Measurements from ENCODE around the gene TMC6.
"Not testable (repeated sequence)": the region's sequence is repeated elsewhere in the genome, so short reads cannot be mapped to it uniquely, and the experiment has no call there.

Gene TMC6, protein sequence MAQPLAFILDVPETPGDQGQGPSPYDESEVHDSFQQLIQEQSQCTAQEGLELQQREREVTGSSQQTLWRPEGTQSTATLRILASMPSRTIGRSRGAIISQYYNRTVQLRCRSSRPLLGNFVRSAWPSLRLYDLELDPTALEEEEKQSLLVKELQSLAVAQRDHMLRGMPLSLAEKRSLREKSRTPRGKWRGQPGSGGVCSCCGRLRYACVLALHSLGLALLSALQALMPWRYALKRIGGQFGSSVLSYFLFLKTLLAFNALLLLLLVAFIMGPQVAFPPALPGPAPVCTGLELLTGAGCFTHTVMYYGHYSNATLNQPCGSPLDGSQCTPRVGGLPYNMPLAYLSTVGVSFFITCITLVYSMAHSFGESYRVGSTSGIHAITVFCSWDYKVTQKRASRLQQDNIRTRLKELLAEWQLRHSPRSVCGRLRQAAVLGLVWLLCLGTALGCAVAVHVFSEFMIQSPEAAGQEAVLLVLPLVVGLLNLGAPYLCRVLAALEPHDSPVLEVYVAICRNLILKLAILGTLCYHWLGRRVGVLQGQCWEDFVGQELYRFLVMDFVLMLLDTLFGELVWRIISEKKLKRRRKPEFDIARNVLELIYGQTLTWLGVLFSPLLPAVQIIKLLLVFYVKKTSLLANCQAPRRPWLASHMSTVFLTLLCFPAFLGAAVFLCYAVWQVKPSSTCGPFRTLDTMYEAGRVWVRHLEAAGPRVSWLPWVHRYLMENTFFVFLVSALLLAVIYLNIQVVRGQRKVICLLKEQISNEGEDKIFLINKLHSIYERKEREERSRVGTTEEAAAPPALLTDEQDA

DNA sequence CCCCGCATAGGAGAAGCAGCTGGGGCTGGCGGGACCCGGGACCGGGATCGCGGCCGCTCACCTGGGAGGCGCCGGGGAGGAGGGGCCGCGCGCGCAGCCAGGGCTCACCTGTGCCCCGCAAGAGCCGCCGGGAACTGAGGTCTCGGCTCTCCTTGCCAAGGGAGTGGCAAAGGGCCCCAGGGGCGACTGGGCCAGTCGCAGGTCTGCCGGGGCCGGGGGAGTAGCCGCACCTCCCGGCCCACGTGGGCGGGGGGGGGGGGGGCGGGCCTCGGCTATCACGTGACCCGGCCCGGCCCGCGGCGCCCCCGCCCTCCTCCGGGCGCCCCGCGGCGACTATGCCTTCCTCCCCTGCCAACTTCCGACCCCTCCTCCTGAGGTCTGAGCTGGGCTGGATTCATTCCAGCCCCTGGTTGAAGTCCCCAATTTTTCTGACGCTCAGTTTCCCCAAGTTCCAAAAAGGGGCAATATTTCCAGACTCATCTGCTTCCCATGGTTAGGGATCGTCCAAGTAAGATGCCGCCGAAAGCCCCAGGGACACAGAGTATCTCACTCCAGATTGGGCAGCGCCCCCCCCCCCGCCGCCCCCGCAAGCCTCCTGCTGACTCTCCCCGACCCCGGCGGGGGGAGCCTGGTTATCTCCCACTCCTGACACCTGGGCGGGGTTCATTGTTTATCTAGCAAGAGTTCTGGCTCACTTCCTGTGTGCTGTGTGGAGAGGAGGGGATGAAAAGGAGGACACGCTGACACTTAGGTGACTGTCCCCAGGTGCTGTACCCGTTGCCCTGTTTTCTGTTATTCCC is at the start of gene TMC6:
TMC6 (minus strand) TSS at position 205 of the 800 bp plus-strand sequence. CDS start 1,923 bp downstream, outside the sequence.
- DNase-seq, result peak; percentile 30

DNA sequence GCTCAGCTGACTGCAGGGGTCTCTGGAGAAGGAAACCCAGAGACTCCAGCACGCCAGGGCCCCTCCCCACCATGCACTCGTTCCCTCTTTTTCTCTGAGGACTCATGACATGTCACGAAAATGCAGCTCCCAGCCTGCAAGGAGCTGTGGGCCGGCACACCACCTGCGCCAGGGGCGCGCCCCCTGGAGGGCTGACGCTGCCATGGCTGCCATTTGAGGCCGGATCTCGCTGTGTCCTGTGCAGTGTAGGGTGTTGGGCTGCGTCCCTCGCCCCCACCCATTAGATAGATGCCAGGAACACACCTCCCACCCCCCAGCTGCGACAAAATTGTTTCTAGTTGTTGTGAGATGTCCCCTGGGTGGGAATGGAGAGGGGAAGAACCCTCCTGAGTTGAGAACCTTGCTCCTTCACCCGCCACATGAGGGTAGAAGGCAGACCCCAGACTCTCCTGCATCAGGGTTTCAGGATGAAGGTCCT is 48.0 kb upstream of the TMC6 start:
- DNase-seq, result peak; percentile 31

DNA sequence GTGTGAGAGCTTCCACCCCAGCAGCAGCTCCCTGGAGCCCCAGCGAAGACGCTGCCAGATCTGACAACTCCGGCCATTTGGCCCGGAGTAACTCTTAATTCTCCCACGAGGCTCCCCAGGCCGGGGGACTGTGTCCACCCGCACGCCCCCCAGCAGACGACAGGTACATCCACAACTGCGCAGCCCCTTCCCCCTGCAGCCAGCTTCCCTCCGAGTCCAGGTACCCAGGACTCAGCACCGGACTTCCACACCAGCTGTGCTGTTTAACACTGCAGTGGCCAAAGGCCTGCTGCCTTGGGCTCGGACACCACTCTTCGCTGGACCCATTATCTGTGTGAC is 47.1 kb upstream of the TMC6 start:
- DNase-seq, result no peak

DNA sequence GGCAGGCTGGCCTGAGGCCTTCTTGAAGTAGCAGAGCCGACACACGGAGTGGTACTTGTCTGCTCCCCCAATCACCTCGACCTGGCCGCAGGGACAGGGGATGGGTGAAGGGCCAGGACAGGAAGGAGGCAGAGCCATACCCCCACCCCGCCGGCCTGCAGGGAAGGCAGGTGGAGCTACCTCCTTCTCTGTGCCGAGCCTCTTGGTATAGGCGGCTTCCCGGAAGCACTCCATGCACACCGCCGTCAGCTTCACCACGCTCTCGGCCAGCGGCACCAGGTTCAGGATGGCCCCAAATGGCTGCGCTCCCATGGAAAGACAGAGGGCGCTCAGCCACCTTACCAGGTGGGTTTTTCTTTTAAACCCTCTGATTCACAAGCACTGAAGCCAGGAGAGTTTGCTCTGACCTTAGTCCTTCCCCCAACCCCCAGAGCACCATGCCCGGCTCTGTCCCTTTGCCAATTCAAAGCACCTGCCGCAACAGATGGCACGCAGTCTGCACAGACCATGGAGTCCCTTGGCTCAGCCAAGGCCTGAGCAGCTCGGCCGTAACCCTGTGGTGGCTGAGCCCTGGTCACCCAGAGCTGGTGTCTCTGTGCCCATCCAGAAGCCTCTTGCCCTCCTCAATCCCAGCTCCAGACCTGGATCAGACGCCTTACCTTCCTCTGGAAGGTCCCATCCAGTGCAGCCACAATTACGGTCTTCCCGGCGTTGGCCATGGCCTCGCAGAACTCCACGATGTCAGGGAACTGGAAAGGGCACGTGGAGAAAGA is 46.5 kb upstream of the TMC6 start:
- DNase-seq, result no peak

DNA sequence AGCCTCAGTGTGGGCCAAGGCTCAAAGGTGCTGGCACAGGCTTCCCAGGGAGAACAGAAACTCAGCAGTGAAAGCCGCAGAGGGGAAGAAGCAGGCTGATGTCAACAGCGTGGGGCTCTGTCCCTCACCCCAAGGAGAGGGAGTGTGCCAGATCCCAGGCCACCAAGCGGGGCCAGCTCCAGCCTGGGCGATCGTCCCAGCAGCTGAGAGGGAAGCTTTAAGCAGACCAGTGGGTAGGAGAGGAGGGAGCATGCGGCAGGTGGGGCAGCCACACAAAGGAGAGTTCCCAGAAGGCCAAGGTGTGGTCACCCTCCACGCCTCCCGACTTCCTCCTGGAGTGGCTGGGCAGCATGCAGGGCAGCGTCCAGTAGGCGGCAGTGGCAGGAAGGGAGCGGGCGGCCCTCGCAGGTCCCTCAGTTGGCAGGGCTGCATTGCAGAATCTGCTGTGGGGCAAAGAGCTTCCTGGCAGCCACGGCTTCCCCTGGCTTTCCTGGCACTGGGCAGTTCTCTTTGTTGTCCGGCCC is 45.9 kb upstream of the TMC6 start:
- DNase-seq, result no peak

DNA sequence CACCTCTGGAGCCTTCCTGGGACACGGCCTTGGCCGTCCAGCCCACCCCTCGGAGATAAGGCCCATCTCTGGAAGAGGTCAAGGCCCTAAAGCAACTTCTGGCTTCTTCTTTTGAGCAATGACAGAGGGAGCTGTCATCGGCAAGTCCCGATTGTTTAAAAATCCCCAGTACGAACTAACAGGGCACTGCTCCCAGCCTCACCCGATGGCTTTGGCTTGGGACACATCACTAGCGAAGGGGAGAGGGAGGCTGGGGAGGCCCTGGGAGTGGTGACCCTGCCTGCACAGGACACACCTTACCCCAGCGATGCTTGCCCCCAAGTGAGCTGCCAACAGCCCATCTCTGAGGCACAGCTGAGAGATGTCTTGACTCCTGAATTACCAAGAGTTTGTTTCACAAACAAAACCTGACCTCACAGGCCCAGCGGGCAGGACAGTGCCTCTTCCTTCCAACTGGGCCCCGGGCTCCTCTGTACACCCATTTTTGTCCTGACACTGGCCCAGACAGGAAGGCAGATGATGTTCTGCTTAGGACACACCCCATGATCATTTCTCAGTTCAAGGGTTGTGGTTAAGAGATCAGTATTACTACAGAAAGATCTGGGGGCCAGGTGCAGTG is 44.7 kb upstream of the TMC6 start:
- no peak for DNase-seq

DNA sequence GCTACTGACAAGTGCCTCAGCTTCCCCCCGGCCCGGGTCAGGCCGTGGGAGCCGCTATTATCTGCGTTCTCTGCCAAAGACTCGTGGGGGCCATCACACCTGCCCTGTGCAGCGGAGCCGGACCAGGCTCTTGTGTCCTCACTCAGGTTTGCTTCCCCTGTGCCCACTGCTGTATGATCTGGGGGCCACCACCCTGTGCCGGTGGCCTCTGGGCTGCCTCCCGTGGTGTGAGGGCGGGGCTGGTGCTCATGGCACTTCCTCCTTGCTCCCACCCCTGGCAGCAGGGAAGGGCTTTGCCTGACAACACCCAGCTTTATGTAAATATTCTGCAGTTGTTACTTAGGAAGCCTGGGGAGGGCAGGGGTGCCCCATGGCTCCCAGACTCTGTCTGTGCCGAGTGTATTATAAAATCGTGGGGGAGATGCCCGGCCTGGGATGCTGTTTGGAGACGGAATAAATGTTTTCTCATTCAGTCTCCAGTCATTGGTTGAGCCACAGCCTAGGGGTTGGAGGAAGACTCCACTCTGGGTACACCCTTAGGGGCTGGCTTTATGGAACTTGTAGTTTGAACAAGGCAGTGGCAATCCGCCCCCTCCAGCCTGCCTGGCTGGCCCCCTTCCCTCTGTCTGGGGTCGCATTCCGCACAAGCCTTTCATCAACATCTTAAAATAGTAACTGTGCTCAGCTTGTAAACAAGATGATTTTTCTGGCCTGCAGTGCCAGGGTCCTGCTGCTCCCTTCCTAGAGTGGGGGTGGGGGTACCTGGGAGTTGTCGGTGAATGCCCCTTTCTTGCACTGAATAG is 43.9 kb upstream of the TMC6 start:
- DNase-seq, result peak; percentile 35

DNA sequence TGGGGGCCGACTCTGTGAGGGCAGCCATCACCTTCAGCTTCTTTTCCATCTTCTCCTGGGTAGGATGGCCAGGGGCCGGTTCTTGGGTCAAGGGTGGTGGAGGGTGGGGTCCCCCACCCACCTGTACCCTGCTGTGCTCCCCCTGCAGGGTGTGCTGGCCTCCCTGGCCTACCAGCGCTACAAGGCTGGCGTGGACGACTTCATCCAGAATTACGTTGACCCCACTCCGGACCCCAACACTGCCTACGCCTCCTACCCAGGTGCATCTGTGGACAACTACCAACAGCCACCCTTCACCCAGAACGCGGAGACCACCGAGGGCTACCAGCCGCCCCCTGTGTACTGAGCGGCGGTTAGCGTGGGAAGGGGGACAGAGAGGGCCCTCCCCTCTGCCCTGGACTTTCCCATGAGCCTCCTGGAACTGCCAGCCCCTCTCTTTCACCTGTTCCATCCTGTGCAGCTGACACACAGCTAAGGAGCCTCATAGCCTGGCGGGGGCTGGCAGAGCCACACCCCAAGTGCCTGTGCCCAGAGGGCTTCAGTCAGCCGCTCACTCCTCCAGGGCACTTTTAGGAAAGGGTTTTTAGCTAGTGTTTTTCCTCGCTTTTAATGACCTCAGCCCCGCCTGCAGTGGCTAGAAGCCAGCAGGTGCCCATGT is 43.2 kb upstream of the TMC6 start:
- DNase-seq, result not testable (repeated sequence)

DNA sequence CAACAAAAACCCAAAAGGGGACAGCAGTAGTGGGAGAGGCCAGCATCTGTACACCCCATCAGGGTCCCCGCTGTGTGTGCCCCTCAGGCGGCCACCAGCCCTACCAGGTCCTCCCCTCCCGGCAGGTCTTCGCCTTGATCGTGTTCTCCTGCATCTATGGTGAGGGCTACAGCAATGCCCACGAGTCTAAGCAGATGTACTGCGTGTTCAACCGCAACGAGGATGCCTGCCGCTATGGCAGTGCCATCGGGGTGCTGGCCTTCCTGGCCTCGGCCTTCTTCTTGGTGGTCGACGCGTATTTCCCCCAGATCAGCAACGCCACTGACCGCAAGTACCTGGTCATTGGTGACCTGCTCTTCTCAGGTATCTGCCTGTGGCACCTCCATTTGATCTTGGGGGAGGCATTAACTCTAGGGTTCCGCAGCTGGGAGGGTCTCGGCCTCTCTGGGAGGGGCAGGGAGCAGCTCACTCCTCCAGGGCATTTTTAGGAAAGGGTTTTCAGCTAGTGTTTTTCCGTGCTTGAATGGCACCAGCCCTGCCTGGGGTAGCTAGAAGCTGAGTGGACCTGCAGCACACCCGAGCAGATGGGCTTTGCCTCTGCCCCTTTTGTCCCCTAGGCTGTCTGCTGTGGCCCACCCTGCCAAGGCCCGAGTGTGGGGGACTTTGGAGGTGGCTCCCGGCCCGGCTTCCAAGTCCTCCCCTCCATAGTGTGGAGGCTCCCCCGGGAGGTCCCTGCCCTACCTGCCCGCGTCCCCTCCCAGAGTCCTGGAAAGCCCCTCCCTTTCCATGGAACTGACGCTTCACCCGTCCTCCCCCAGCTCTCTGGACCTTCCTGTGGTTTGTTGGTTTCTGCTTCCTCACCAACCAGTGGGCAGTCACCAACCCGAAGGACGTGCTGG is 42.4 kb upstream of the TMC6 start:
- no peak for DNase-seq

DNA sequence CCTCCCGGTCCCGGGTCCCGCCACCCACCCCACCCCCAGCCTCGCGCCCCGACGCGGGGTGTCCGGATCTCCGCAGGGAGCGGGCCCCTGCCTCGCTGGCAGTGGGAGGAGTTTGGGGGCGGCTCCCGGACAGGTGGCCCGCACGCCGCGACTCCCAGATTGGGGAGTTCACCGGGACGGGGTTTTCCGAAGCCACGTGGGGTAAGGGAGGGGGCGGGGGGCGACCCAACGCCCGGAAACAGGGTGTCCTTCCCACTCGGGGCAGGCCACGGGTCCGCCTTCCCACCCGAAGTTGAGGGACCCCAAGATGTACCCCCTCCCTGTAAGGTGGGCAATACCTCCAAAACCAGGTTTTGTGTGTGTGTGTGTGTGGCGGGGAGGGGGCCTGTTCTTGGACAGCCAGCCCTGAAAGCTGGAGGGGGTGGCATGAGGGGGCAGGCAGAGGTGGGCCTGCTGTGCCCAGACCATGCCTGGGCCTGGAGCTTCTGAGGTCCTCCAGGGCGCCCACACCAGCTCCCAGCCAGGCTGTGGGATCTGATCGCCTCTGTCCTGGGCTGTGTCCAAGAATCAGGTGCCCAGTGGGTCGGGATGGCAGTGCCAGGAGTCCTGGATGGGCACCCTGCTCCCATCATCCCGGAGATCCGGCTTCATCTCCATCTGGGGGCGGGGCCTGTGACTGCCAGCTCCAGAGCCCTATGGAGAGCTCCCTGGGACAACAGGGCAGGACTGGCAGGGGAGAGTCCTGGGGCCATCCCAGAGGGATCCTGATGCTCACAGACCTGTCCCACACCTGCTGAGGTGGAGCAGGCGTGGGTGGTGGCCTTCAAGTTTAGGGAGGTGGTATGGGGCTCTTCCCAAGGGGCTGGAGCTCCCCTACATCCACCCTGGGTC is 40.6 kb upstream of the TMC6 start:
- peak; percentile 74 for DNase-seq

DNA sequence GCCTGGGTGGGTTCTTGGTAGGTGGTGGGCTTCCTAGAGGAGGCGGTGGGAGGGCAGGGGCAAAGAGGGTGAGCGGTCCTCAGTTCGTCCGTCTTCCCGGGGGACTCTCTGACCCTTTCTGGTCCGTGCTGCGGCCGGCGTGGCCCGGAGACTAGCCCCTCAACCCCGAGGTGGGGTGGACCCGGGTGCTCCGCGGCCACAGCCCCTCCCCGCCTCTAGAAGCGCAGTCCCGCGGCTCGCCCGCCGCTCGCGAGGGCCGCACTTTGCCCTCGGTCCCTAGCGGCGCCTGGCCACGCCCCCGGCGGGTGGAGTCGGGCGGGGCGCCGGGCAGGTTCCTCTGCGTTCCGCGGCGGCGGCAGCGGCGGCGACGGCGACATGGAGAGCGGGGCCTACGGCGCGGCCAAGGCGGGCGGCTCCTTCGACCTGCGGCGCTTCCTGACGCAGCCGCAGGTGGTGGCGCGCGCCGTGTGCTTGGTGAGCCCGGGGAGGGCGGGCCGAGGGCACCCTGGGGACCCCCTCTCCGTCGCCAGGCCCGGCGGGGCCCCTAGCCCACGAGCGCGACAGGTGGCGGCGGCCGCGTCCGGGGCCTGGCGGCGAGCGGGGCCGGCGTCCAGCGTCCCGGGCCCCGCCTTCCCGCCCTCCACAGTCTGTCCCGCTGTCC is 39.8 kb upstream of the TMC6 start, which contains the start of gene SYNGR2:
SYNGR2 (plus strand) TSS at position 340 of the 661 bp plus-strand sequence; CDS start at position 376, 36 bp downstream.
- peak; percentile 73 for DNase-seq

DNA sequence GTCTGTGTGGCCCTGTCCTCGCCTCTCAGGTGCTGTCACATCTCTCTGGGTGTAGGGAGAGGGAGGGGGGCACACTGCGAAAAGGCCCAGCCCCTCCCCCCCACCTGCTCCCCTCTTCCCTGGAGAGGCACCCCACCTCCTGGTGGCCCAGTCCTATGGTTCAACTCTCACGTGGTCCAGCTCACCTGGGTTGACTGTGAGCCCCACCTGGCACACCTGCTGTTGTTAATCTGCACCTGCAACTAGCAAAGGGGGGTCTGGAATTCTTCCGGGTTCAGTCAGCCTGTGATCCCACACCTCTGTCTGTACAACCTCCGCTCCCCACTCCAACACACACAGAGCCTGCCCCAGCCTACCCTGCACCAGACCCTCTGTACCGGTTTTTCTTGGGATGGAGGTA is 37.9 kb upstream of the TMC6 start:
- DNase-seq, result no peak

DNA sequence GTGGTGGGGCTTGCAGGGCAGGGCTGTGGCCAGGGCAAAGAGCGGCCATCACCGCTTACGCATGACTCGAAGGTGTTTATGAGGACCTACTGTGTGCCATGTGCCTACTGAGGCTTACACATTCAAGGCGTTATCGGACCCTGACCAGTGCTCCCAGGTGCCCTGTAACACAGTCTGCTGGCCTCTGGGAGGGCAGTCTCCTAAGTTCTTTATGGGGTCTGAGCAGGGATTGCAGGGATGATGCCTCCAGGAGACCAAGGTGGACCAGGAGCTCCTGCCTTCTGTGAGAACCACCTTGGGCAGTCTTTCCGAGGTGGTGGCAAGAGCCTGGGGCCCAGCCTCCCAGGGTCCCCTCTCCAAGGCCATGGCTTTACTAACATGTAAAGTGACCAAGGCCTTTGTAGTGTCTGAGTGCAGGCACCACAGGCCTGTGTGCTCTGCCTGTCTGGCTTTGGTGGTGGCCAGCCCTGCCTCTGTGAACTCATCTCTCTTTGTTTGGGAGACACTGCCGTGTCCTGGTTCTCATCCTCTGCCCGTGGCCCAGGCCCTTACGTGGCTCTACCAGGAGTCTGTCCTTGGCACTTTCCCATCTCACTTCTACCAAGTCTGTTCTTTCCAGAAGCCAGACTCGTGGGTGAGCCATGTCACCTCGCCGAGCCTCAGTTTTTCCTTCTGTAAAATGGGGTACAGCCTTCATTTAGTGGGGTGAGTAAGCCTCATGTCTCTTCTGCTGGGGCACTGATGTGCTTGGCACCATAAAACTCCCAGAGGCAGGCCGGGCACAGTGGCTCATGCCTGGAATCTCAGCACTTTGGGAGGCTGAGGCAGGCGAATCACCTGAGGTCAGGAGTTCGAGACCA is 36.4 kb upstream of the TMC6 start:
- DNase-seq, result no peak

DNA sequence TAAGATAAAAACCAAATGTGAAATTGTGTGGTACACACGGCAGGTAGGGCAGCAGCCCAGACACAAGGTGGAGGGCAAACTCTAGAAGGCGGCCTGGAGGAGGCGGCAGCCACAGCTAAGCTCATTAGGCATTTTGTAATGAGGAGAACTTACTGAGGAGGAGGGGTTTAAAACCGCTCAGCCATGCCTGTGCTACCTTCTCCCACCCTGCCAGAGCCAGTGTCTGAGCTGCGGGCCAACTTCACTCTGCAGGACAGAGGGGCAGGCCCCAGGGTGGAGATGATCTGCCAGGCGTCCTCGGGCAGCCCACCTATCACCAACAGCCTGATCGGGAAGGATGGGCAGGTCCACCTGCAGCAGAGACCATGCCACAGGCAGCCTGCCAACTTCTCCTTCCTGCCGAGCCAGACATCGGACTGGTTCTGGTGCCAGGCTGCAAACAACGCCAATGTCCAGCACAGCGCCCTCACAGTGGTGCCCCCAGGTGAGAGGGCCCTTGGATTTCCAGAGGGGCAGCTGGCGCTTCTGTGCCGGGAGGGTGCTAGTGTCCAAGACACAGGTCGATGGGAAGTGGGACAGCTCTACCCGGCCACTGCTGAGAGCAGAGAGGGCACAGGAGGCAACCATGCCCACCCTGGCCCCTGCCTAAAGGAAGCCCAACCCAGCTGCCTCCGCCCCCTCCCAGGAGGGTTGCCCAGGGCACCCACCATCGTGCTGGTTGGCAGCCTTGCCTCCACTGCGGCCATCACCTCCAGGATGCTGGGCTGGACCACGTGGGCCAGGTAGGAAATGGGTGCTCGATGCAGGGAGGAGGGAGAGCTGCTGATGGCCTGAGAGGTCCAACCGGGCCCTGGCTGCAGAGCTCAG is 35.6 kb upstream of the TMC6 start:
- DNase-seq, result no peak

DNA sequence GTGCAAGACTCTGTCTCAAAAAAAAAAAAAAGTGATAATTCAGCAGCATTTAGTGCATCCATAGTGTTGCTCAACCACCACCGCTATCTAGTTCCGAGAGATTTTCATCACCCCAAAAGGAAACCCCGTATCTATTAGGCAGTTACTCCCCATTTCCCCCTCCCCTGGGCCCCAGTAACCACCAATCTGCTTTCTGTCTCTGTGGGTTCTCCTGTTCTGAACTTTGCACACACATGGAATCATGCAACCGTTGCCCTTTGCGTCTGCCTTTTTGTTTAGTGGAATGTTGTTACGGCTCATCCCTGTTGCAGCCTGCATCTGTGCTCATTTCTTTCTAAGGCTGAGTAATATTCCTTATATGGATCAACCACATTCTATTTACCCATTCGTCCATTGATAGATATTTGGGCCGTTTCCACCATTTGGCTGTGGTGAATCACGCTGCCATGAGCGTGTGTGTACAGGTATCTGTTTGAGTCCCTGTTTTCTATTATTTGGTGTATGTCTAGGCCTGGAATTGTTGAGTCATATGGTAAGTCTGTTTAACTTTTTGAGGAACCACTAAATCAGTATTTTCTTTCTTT is 31.1 kb upstream of the TMC6 start:
- DNase-seq, result peak; percentile 44
